A549 (cell line): ENCODE measurements around the gene CEP128.

ENCODE experiments used
- CHD2 ChIP-seq: fragments of 150-350 bp; IDR thresholded peaks from 2 replicates; pipeline ENCODE4 v1.6.1; 2014; ENCODE audit warnings: low read length; ENCODE audit not compliant: partially characterized antibody
- FOSL2 ChIP-seq, 2 experiments: fragments of 450-650 bp in 1 of 2; fragments of >200 bp in 1 of 2; sonication (Bioruptor Twin) in 1 of 2; formaldehyde crosslinking; IDR thresholded peaks; 2 replicates each; pipeline versions ENCODE4 v1.5.0 to v1.6.1; 2016 to 2020; ENCODE audit warnings: mild to moderate bottlenecking in 1 of 2, moderate library complexity in 1 of 2
- GATA3 ChIP-seq: IDR thresholded peaks from 2 replicates; pipeline ENCODE4 v1.6.1; 2012; ENCODE audit warnings: borderline replicate concordance
- RCOR1 ChIP-seq: fragments of 150-350 bp; IDR thresholded peaks from 2 replicates; pipeline ENCODE4 v1.6.1; 2014; ENCODE audit warnings: antibody characterized with exemption, low read length, low read depth
- TF ChIP-seq, protein P1 (sequence below): fragments of >200 bp; sonication (Bioruptor Twin); formaldehyde crosslinking; IDR thresholded peaks from 3 replicates; pipeline ENCODE4 v1.5.1; 2016
- TF ChIP-seq, protein P2 (sequence below): IDR thresholded peaks from 2 replicates; pipeline ENCODE4 v1.6.1; 2012; ENCODE audit warnings: low read depth, borderline replicate concordance

DNA sequence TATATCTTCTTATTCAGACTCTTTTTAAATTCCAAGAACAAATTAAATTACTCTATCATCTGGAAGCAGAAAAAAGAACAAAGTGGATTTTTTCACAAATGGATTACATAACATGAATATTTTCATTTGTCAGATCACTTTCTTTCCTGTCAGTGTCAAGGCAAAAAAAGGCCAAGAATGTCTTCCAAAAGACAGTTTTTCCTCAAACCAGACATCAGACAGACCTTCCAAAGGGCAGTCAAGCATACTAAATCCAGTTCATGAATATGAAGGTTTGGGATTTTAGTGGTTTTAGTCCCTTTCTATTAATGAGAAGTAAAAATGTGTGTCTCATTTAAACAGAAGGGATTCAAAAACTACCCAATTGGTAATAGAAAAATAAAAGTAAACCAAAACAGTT, 336.0 kb downstream of the CEP128 start:
- TF ChIP-seq RCOR1 (no peak), GATA3 (no peak), CHD2 (no peak), FOSL2 (IDR thresholded peaks at IDR 0.05) (no peak), FOSL2 (CRISPR knock-in tag; IDR thresholded peaks at IDR 0.05) (no peak)
- TF ChIP-seq, protein P1, sequence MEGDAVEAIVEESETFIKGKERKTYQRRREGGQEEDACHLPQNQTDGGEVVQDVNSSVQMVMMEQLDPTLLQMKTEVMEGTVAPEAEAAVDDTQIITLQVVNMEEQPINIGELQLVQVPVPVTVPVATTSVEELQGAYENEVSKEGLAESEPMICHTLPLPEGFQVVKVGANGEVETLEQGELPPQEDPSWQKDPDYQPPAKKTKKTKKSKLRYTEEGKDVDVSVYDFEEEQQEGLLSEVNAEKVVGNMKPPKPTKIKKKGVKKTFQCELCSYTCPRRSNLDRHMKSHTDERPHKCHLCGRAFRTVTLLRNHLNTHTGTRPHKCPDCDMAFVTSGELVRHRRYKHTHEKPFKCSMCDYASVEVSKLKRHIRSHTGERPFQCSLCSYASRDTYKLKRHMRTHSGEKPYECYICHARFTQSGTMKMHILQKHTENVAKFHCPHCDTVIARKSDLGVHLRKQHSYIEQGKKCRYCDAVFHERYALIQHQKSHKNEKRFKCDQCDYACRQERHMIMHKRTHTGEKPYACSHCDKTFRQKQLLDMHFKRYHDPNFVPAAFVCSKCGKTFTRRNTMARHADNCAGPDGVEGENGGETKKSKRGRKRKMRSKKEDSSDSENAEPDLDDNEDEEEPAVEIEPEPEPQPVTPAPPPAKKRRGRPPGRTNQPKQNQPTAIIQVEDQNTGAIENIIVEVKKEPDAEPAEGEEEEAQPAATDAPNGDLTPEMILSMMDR: no peak
- TF ChIP-seq, protein P2, sequence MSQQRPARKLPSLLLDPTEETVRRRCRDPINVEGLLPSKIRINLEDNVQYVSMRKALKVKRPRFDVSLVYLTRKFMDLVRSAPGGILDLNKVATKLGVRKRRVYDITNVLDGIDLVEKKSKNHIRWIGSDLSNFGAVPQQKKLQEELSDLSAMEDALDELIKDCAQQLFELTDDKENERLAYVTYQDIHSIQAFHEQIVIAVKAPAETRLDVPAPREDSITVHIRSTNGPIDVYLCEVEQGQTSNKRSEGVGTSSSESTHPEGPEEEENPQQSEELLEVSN: no peak
